GM18517 (cell line): Measurements from ENCODE around the gene SH2D6.
"Not testable (repeated sequence)": the region's sequence is repeated elsewhere in the genome, so short reads cannot be mapped to it uniquely, and the experiment has no call there.

Source experiments
- ATAC-seq: cut with Tn5 transposase; IDR thresholded peaks from one replicate; pipeline ENCODE4 v1.9.1; 2021; ENCODE audit warnings: mild to moderate bottlenecking, moderate library complexity; ENCODE audit not compliant: unreplicated experiment

Gene SH2D6

GRCh38 chr2:85418132-85419008, at the start of gene SH2D6:
Gene SH2D6, plus strand, starts transcription at chr2:85418714. Its CDS starts 10,752 bp downstream, at chr2:85429466.
- ATAC-seq, result peak; percentile 82

DNA sequence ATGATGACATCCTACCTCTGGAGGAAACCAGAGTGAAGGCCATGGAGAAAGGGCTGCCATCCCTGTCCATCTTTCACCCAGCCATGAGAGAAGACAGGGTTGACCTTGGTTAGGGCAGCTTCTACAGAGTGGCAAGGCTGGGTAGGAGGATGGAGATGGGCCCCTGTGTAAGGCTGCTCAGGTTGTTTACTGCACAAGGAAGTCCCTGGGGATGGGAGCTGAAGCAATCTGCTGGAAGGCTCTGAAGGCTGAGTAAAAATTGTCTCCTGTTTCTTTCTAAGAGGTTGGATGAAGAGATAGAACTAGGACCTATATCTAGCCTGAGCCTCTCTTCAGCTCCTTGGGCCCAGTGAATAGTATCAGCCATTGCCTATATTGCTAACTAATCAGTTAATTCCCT, 49.6 kb upstream of the SH2D6 start:
- no peak for ATAC-seq

DNA sequence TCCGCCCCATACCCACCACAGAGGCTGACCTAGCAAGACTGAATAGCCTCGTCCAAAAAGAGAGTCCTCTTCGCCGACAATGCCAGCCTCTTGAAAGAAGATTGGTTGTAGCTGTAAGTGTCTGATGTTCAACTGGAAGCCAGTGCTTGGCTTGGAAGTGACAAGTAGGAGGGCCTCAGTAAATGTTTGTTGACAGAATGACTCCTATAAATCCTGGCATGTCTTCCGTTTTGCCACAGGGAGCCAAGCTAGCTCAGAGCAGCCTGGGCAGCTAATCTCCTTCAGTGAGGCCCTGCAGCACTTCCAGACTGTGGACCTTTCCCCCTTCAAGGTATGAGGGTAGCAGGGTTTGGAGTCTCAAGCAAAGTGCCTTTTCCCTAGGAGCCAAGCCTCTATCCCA, 49.0 kb upstream of the SH2D6 start:
- ATAC-seq, result no peak

DNA sequence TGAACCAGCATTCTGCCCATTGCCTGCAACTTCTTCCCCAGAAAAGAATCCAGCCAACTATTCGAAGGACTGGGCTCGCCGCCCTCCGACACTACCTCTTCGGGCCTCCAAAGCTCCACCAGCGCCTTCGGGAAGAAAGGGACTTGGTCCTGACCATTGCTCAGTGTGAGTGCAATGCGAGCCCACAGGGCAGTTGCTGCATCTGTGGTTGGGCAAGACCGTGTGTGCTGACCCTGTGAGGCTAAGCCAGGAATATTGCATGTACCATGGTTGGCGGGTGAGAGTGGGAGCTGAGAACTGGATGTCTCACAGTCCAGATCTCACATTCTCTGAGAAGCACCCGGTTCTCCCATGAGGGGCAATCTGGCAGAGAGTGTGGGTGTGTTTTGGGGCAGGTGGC, 47.5 kb upstream of the SH2D6 start:
- ATAC-seq, result no peak

GRCh38 chr2:85376291-85377065, 42.0 kb upstream of the SH2D6 start:
- no peak for ATAC-seq

- ATAC-seq, result no peak
These were observed 41.4 kb upstream of the SH2D6 start for GRCh38 chr2:85377083-85377482.

DNA sequence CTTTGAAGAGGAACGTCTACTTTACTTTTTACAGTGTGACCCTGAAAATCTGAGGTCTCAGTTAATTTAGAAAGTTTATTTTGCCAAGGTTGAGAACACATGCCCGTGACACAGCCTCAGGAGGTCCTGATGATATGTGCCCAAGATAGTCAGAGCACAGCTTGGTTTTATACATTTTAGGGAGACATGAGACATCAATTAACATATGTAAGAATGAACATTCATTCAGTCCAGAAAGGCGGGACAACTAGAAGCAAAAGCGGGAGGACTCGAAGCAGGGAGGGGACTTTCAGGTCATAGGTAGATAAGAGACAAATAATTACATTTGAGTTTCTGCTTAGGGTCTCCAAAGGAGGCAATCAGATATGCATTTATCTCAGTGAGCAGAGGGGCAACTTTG, 40.3 kb upstream of the SH2D6 start:
- ATAC-seq, result no peak

GRCh38 chr2:85380048-85380447, 38.5 kb upstream of the SH2D6 start:
- no peak for ATAC-seq

- ATAC-seq, result not testable (repeated sequence)
These were observed 35.4 kb upstream of the SH2D6 start for GRCh38 chr2:85383151-85383550.

GRCh38 chr2:85383850-85384249, 34.7 kb upstream of the SH2D6 start:
- no peak for ATAC-seq

- no peak for ATAC-seq
These were observed 32.8 kb upstream of the SH2D6 start for GRCh38 chr2:85385746-85386145.

DNA sequence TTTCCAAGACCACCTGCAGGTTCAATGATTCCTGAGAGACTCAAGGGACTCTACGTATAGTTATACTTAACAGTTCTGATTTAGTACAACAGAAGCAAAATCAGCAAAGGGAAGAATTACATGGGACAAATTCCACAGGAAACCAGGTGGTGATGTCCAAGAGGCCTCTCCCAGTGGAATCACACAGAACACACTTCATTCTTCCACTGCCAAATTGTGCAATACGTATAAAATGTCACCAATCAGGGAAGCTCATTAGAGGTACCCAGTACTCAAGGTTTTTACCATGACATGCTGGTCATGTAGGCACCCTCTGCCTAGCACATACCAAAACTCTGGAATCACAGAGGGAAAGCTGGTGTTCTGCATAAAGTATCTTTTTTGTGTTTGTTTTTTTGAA, 30.8 kb upstream of the SH2D6 start:
- no peak for ATAC-seq

DNA sequence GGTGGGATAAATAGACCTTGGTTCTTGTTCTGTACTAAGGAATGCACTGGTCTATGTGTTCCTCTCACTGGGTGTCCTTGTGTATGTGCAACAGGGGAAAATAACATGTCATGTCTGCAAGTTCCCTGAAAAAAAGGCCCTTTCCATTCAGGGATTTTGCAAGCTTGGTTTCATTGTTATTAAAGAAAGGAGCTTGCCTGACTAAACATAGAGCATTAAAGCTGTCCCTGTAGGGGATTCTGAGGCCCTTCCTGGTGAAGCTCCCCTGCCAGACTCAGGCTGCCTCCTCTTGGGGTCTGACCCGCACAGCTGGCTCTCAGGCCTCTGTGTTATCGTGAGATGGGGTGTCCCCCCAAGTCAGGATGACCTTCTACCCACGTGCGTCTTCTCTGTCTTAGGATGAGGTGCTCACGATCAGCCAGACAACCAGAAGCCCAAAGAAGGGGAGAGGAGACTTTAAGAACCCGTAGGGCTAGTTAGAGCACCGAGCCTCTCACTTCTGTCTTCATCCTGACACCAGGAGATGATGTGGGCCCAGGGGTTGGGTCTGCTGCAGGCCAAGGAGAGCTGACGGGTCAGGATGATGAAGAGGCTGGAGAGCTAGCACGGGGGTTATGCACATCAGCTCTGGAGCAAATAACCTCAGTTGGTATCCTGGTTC, 29.5 kb upstream of the SH2D6 start:
- no peak for ATAC-seq

DNA sequence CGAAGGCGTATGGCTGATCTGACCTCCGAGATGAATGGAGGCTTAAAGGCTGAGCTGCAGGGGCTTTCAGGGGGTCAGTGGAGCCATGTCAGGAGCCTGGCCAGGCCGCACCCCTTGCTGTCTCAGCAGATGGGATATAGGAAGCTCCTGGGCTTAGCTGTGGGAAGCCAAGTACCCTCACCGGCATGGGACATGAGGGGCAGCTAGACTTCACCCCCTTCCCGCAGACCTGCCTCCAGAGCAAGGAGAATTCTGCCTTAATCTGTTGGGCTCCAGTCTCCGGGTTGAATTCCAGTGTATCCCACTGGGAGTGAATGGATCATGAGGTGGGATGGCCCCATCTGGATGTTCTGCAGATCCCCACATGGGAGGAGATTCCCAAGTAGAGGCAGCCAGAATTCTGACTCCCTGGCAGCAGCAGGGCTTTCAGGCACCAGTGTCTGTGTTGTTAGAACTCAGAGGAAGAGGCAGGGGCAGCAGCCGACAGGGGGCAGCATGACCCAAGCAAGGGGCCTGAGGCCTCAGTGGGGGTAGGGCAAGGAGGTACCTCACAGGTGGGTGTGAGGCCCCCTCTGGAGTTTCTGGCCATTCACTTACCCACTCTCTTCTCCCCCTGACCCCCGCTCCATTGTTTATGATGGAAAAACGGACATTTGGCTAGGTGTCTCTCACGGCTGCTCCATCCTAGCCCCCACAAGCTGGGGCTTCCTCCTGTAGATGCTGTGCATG, 27.4 kb upstream of the SH2D6 start:
- no peak for ATAC-seq

DNA sequence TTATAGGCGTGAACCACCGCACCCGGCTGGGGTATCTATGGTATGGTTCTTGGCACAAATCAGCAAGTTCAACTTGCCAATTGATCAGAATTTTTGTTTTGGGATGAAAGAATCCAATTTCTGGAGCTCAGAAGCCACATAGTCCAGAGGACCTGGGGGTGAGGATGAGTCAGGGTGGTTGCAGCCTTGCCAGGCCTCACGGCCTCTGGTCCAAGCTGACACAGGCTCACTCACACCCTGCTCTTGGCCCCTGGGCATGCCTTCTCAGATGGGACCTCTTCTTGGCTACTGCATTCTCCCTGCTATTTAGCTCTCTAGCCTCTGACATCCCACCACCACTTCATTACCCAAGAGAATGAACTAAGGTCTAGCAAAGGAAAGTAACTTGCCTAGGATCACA, 24.7 kb upstream of the SH2D6 start:
- no peak for ATAC-seq

GRCh38 chr2:85394261-85394681, 24.2 kb upstream of the SH2D6 start:
- ATAC-seq, result no peak

- ATAC-seq, result no peak
These were observed 23.5 kb upstream of the SH2D6 start for GRCh38 chr2:85394976-85395375.

DNA sequence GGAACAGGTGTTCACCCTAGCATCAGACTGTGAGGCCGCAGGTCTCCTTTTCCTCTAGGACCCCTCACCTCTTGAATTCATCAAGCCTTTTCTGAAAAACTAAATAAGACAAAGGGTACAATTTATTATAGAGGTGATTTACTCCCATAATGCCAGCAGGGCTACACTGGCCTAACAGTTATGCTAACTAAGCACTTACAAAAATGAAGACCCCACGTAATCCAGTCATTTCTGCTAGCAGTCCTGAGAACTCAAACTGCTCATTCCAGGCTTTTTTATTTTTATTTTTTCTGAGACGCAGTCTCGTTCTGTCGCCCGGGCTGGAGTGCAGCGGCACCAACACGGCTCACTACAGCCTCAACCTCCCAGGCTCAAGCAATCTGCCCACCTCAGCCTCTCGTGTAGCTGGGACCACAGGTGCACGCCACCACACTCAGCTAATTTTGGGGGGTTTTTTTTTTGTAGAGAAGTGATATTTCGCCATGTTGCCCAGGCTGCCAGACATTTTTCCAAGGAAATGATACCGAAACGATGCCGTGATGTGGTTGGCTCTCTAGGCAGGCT, 22.5 kb upstream of the SH2D6 start:
- no peak for ATAC-seq

GRCh38 chr2:85396531-85397470, 21.7 kb upstream of the SH2D6 start:
- ATAC-seq, result no peak
